HepG2 (cell line): ENCODE results near the gene TSGA10IP.

ENCODE experiments used
- RAD21 ChIP-seq: fragments of 450-650 bp; formaldehyde crosslinking; IDR thresholded peaks from 2 replicates; pipeline ENCODE4 v1.5.0; 2020; ENCODE audit warnings: mild to moderate bottlenecking
- TMF1 ChIP-seq: sonication (generic); formaldehyde crosslinking; IDR thresholded peaks from 2 replicates; pipeline ENCODE4 v1.8.1; 2022; ENCODE audit warnings: low read depth, missing genetic modification reagents
- TF ChIP-seq, protein P1 (sequence below): sonication (generic); formaldehyde crosslinking; conservative IDR thresholded peaks from 2 replicates; pipeline ENCODE4 v1.4.0; 2020; ENCODE audit warnings: missing genetic modification reagents

DNA sequence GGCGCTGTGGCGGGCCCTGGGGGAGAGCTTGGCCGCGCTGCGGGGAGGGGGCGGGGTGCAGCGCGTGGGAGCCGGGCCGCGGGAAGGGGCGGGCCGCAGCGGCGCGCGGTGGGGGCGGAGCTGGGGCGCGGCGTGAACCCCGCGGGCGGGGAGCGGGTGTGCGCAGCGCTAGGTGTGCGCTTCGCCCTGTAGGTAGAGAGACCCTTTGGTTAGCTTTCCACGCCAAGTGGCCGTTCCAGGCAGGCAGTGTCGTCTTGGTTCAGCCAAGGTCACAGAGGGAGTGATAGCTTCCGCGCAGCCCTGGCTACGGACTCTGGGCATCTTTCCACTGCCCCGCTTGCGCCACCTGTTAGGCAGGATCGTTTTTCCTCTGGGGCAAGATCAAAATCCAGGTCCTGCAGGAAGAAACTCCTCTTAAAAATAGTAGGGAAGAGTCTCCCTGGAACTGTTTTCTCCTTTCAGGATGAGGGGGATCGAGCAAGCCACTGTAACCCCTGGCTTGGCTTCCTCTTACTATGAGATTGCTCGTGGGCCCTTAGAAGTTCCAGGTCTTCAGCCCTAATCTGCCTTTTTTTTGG is 57.5 kb downstream of the TSGA10IP start:
- TF ChIP-seq, protein P1, sequence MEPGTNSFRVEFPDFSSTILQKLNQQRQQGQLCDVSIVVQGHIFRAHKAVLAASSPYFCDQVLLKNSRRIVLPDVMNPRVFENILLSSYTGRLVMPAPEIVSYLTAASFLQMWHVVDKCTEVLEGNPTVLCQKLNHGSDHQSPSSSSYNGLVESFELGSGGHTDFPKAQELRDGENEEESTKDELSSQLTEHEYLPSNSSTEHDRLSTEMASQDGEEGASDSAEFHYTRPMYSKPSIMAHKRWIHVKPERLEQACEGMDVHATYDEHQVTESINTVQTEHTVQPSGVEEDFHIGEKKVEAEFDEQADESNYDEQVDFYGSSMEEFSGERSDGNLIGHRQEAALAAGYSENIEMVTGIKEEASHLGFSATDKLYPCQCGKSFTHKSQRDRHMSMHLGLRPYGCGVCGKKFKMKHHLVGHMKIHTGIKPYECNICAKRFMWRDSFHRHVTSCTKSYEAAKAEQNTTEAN = no peak
- no peak for TF ChIP-seq RAD21
- no peak for TF ChIP-seq TMF1 (CRISPR knock-in tag)
